Stimulated activated CD8-positive, alpha-beta memory T cell treated with anti-CD3 and anti-CD28 coated beads, Interleukin-15, amount 100 ng/mL, for 1 hour (primary cell): ENCODE results near the gene CRY1.
A peak's percentile ranks its signal among the peaks of the same experiment; 100 is the strongest.

ENCODE experiments used
- DNase-seq: peaks from one replicate; pipeline ENCODE4 v3.0.0-alpha.2; 2020; ENCODE audit warnings: low read depth

Gene CRY1

GRCh38 chr12:107093417-107094182 is at the start of gene CRY1:
CRY1 (minus strand) TSS chr12:107093549; CDS start chr12:107092961, 588 bp downstream.
- DNase-seq, result peak; percentile 84

- DNase-seq, result no peak
Measured at GRCh38 chr12:107139787-107140186, 46.4 kb upstream of the CRY1 start.

- DNase-seq, result no peak
Measured at GRCh38 chr12:107138990-107139389, 45.6 kb upstream of the CRY1 start.

- DNase-seq, result no peak
Measured at GRCh38 chr12:107135177-107135576, 41.8 kb upstream of the CRY1 start.

GRCh38 chr12:107134558-107134957 is 41.2 kb upstream of the CRY1 start:
- no peak for DNase-seq

- DNase-seq, result no peak
Measured at GRCh38 chr12:107133462-107133861, 40.1 kb upstream of the CRY1 start.

GRCh38 chr12:107131832-107132616 is 38.7 kb upstream of the CRY1 start:
- no peak for DNase-seq

- no peak for DNase-seq
Measured at GRCh38 chr12:107130830-107131611, 37.7 kb upstream of the CRY1 start.

GRCh38 chr12:107129315-107129930 is 36.1 kb upstream of the CRY1 start:
- DNase-seq, result no peak

GRCh38 chr12:107127482-107128430 is 34.4 kb upstream of the CRY1 start:
- DNase-seq, result no peak

- DNase-seq, result no peak
Measured at GRCh38 chr12:107126796-107127481, 33.6 kb upstream of the CRY1 start.

- DNase-seq, result no peak
Measured at GRCh38 chr12:107125833-107126232, 32.5 kb upstream of the CRY1 start.

- no peak for DNase-seq
Measured at GRCh38 chr12:107122452-107122958, 29.2 kb upstream of the CRY1 start.

- DNase-seq, result no peak
Measured at GRCh38 chr12:107119091-107119490, 25.7 kb upstream of the CRY1 start.

GRCh38 chr12:107118624-107119023 is 25.3 kb upstream of the CRY1 start:
- DNase-seq, result no peak

- no peak for DNase-seq
Measured at GRCh38 chr12:107115119-107115518, 21.8 kb upstream of the CRY1 start.

GRCh38 chr12:107111314-107111713 is 18.0 kb upstream of the CRY1 start:
- DNase-seq, result no peak

GRCh38 chr12:107109726-107110719 is 16.7 kb upstream of the CRY1 start:
- DNase-seq, result no peak

- DNase-seq, result no peak
Measured at GRCh38 chr12:107108995-107109508, 15.7 kb upstream of the CRY1 start.
